AG20443 (cell line): ENCODE data around the gene FOXP2.
"Not testable (repeated sequence)": the region's sequence is repeated elsewhere in the genome, so short reads cannot be mapped to it uniquely, and the experiment has no call there.

Experiments used
- DNase-seq: peaks from one replicate; pipeline ENCODE4 v3.0.0; 2012; ENCODE audit warnings: low spot score, mixed read lengths

FOXP2 gene

GRCh38 chr7:114414156-114415063 is at the start of gene FOXP2:
TSS of gene FOXP2 (plus strand) at chr7:114414815. CDS start at chr7:114426512, 11,697 bp downstream.
- DNase-seq = no peak

DNA sequence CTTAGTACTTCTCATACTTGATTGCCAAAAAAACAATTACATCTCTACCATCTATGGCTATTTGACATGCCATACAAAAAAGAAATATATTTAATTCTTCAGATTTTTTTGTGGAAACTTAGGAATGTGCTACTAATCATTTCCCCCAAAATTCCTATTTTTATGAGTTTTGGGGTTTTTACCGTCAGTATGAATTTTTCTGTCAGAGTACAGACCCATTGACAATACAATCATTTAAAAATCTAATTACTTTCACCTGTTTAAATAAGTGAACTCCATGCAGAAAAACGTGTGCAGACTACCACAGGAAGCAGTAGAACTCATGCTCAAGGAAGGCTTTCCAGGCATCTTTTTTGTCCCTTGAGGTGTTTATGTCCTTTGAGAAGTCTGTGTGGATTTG is 48.8 kb upstream of the FOXP2 start:
- DNase-seq = no peak

- no peak for DNase-seq
Observed at GRCh38 chr7:114368492-114368891, 46.1 kb upstream of the FOXP2 start.

DNA sequence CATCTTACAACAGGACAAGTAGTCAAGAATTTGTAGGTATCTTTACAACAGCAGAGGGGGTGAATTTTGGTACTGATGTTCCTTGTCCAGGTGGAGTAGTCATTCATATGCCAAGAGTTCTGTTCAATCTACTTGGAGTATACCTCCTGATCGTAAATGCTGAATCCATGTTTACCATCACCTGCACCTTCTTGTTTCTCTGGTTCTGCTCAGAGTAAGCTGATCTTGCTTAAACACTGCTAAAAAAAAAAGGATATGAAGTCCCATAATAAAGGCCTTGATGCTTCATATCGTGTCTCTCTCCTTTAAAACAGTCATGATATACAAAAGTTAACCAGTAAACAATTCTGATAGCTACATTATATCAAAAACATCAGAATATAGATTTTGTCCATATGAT is 45.3 kb upstream of the FOXP2 start:
- no peak for DNase-seq

DNA sequence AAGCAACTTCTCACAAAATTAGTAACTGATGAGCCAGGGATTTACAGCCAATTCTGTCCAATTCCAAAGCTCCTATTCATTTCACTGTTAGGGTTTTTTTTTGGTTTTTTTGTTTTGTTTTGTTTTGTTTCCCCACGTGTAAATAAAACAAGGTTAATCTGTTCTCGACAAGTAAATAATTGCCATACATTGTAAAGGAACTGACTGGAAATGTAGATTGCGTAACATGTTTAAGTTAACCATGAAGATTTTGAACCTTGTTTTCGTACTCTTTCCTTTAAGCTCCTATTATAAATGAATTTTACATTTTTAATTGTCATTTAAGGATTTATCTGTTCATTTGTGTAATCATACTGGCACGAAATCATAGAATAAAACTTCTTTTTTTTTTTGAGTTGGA is 42.0 kb upstream of the FOXP2 start:
- no peak for DNase-seq

GRCh38 chr7:114375907-114376306 is 38.7 kb upstream of the FOXP2 start:
- no peak for DNase-seq

GRCh38 chr7:114383946-114384345 is 30.7 kb upstream of the FOXP2 start:
- DNase-seq = not testable (repeated sequence)

GRCh38 chr7:114384346-114384745 is 30.3 kb upstream of the FOXP2 start:
- DNase-seq = not testable (repeated sequence)

- no peak for DNase-seq
Observed at GRCh38 chr7:114388021-114388420, 26.6 kb upstream of the FOXP2 start.

- DNase-seq = peak; percentile 9
Observed at GRCh38 chr7:114392686-114393085, 21.9 kb upstream of the FOXP2 start.

DNA sequence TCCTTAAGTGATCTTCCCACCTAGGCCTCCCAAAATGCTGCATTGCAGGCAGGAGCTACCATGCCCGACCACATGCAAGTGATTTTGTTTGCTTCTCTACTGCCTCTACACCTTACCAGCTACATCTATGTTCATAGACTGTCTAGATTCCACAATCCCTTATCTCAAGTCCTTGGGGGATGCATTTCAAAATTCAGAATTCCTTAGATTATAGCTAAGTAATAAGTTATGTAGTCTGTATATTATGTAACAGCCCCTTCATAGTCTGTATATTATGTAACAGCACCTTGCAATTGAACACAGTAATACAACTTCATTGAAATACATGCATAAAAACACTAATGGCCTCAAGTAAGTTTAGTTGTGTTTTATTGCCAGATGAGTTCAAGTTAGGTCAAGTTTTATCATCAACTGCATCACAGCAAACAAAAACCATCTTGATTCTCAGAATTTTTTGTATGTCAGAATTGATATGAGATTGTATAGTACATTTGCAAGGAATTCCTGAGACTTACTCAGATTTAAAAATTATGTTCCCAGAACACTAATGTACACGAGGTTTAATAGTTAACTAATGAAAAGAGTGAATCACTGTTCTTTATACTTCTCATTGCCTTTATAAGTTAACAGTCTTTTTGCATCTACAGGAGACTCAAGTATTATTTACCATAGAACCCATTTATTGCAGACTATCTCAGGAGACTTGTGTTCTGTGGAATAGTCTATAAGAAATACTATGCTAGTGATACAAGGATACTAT is 11.6 kb upstream of the FOXP2 start:
- DNase-seq = no peak

- DNase-seq = no peak
Observed at GRCh38 chr7:114405427-114405826, 9.2 kb upstream of the FOXP2 start.

- DNase-seq = peak; percentile 52
Observed at GRCh38 chr7:114409750-114410149, 4.9 kb upstream of the FOXP2 start.

- no peak for DNase-seq
Observed at GRCh38 chr7:114412548-114412947, 2.1 kb upstream of the FOXP2 start.

- no peak for DNase-seq
Observed at GRCh38 chr7:114413761-114414155, 857 bp upstream of the FOXP2 start.

DNA sequence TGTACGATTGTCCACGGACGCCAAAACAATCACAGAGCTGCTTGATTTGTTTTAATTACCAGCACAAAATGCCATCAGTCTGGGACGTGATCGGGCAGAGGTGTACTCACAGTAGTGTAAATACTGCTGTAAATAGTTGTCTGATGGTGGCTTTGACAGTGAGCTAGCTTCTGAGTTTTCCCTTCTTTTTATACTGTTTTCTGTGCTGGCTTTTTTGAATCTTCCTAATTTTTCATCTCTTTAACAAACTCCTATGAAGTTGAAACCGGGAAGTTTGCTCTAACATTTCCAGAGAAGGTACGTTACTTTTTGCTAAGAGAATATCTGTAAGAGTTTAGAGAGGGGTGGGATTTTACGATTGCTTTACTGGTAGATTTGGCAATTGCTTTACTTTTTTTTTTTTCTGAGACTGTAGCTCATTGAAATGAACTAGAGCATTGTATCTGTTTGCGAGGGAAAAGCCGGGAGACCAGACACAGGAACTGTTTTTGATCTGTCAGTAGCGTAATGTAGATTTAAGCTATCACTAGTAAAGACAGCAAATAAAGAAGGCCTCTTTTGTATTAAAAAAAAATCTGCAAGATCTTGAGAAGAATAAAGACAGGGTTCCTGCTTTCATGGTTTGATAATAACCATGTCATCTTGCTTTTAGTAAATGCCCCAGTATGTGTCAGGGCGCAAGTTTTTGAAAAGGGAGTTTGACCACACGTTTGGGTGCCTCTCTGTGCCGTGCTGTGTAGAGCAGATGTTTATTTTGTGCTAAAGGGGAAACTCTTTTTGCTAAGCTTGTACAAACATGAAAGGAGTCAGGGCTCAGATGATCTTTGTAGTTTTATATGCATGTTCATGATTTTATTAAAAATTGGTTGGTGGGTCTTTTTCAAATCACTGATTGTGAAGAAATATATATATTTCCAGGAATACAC is 712 bp downstream of the FOXP2 start:
- no peak for DNase-seq

- DNase-seq = no peak
Observed at GRCh38 chr7:114416129-114416990, 1.7 kb downstream of the FOXP2 start.

DNA sequence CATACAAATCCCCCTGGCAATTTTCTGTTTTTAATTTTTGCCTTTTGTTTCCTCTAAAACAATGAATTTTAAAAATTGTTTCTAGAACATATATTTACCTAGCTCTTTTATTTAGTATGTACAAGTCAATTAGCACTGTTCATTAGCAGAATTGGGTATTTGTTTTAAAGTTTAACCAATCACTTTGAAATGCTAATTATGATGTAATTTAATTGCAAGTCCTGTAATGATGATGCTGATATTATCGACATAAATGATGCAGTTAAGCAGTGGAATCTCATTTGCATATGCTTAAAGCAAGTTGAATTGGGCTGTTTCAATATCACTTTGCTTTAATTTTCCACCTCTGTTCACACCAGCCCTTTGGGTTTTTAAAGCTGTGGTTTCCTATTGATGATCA is 2.7 kb downstream of the FOXP2 start:
- DNase-seq = no peak

DNA sequence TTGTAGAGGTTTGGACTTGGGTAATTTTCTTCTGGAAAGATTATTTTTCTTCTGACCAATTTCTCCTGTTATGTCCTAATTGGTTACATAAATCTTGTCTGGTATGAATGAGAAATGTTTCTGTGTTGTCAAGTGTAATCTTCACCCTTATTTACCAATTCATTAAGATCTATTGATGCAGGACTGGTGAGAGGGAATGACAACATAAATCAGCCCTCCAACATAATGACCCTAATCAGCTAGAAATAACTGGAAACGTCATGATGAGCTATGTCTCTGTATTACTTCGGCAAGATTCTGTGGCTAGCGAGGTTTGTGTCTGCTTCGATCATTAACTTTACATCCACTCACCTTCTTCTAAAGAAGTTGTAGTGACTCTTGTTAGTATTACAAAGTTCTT is 3.5 kb downstream of the FOXP2 start:
- no peak for DNase-seq

- DNase-seq = no peak
Observed at GRCh38 chr7:114419441-114420272, 5.0 kb downstream of the FOXP2 start.
